ENCODE results near the gene TTC27. TPM values are rescaled to one million over a fixed set of nuclear protein-coding genes. Genes with fewer than 3 reads are reported as not detected.

TTC27 gene
- total RNA-seq, 1 donor from 2014 or later: 118 TPM

- intact Hi-C loops (cut with DNase I): no loop called here
- Histone ChIP-seq H3K36me3 (peaks cover 0 to 6% of the 10 kb centered on the region in 2 donors), H3K27me3 (no peaks in the 10 kb centered on the region), H3K9me3 (no peaks in the 10 kb centered on the region), H3K4me1 (peaks cover 0 to 5% of the 10 kb centered on the region in 2 donors), H3K4me3 (no peak overlapping the region), H3K27ac (no peak overlapping the region)
- no peak for TF ChIP-seq CTCF (IDR thresholded peaks at IDR 0.05)
- DNase-seq (ENCODE audit: low spot score in 2 of 2): no peak
Measured at GRCh38 chr2:32739664-32740063, 111.8 kb downstream of the TTC27 start.

- Histone ChIP-seq H3K27ac (no peak overlapping the region), H3K9me3 (no peaks in the 10 kb centered on the region), H3K36me3 (peaks cover 0 to 6% of the 10 kb centered on the region in 2 donors), H3K27me3 (no peaks in the 10 kb centered on the region), H3K4me1 (peaks cover 0 to 7% of the 10 kb centered on the region in 2 donors), H3K4me3 (no peak overlapping the region)
- no peak for DNase-seq (ENCODE audit: low spot score in 2 of 2)
- no peak for TF ChIP-seq CTCF (IDR thresholded peaks at IDR 0.05)
- intact Hi-C loops (cut with DNase I): no loop called here
Measured at GRCh38 chr2:32741575-32741974, 113.7 kb downstream of the TTC27 start.

- peaks cover 0 to 10% of the 10 kb centered on the region in 2 donors for H3K4me1 ChIP-seq
- no peaks in the 10 kb centered on the region for H3K9me3 ChIP-seq
- peaks cover 0 to 2% of the 10 kb centered on the region in 2 donors for H3K36me3 ChIP-seq
- DNase-seq (ENCODE audit: low spot score in 2 of 2): no peak
- H3K27me3 ChIP-seq: no peaks in the 10 kb centered on the region
- no peak overlapping the region for H3K27ac ChIP-seq
- no peak for TF ChIP-seq CTCF (IDR thresholded peaks at IDR 0.05)
- intact Hi-C loops (cut with DNase I): no loop called here
- H3K4me3 ChIP-seq: no peak overlapping the region
Measured at GRCh38 chr2:32742376-32742775, 114.5 kb downstream of the TTC27 start.

GRCh38 chr2:32743480-32744236 is 115.8 kb downstream of the TTC27 start:
- Histone ChIP-seq H3K9me3 (no peaks in the 10 kb centered on the region), H3K36me3 (peaks cover 0 to 2% of the 10 kb centered on the region in 2 donors), H3K27ac (no peak overlapping the region), H3K4me3 (no peak overlapping the region), H3K27me3 (no peaks in the 10 kb centered on the region), H3K4me1 (peaks cover 0 to 10% of the 10 kb centered on the region in 2 donors)
- DNase-seq (ENCODE audit: low spot score in 2 of 2): no peak
- TF ChIP-seq CTCF (IDR thresholded peaks at IDR 0.05): no peak
- intact Hi-C loops (cut with DNase I): no loop called here

- Histone ChIP-seq H3K4me3 (no peak overlapping the region), H3K36me3 (peaks cover 0 to 2% of the 10 kb centered on the region in 2 donors), H3K9me3 (no peaks in the 10 kb centered on the region), H3K4me1 (peaks cover 0 to 5% of the 10 kb centered on the region in 2 donors), H3K27ac (no peak overlapping the region), H3K27me3 (no peaks in the 10 kb centered on the region)
- no peak for TF ChIP-seq CTCF (IDR thresholded peaks at IDR 0.05)
- DNase-seq (ENCODE audit: low spot score in 2 of 2): no peak
- intact Hi-C loops (cut with DNase I): no loop called here
Measured at GRCh38 chr2:32745191-32745590, 117.3 kb downstream of the TTC27 start.

All from ascending aorta (tissue), 2 donors.